Neural progenitor cell (in vitro differentiated cells): ENCODE data around the gene CDK5. TPM values are rescaled to one million over a fixed set of nuclear protein-coding genes. Genes with fewer than 3 reads are reported as not detected.

Source experiments
- DNase-seq: peaks from one replicate; pipeline ENCODE4 v3.0.0-alpha.2; 2016; ENCODE audit warnings: low spot score
- H2AFZ ChIP-seq: fragments of 200-600 bp; sonication (generic); replicated peaks from 2 replicates; pipeline ENCODE4 v1.6.1; 2016; ENCODE audit warnings: antibody characterized with exemption
- H3F3A ChIP-seq: fragments of 200-600 bp; sonication (generic); 2 replicates; pipeline ENCODE4 v1.6.1; 2016; ENCODE audit warnings: antibody characterized with exemption, low read depth
- H3K27ac ChIP-seq: fragments of 200-600 bp; sonication (generic); 2 replicates; pipeline ENCODE4 v1.5.1; 2016; ENCODE audit warnings: mild to moderate bottlenecking
- H3K27me3 ChIP-seq: fragments of 200-600 bp; sonication (generic); 2 replicates; pipeline ENCODE4 v1.6.1; 2016; ENCODE audit warnings: mild to moderate bottlenecking, moderate library complexity
- H3K36me3 ChIP-seq: fragments of 200-600 bp; sonication (generic); 2 replicates; pipeline ENCODE4 v1.5.1; 2016
- H3K4me1 ChIP-seq: fragments of 200-600 bp; sonication (generic); 2 replicates; pipeline ENCODE4 v1.6.1; 2016; ENCODE audit warnings: mixed run types
- H3K4me2 ChIP-seq: fragments of 200-600 bp; sonication (generic); 2 replicates; pipeline ENCODE4 v1.6.1; 2016
- H3K4me3 ChIP-seq: fragments of 200-600 bp; sonication (generic); 2 replicates; pipeline ENCODE4 v1.5.1; 2016
- H3K79me2 ChIP-seq: fragments of 200-600 bp; sonication (generic); 2 replicates; pipeline ENCODE4 v1.6.1; 2016; ENCODE audit warnings: low read depth
- H3K9ac ChIP-seq: fragments of 200-600 bp; sonication (generic); 2 replicates; pipeline ENCODE4 v1.6.1; 2016
- H3K9me3 ChIP-seq: fragments of 200-600 bp; sonication (generic); 2 replicates; pipeline ENCODE4 v1.5.1; 2016; ENCODE audit warnings: low read depth
- H4K20me1 ChIP-seq: fragments of 200-600 bp; sonication (generic); 2 replicates; pipeline ENCODE4 v1.6.1; 2016; ENCODE audit warnings: low read depth
- H3K27ac Mint-ChIP-seq: 3 replicates; pipeline ENCODE4 v1.8.0; 2021; ENCODE audit warnings: mixed read lengths
- H3K27me3 Mint-ChIP-seq: 2 replicates; pipeline ENCODE4 v1.8.0; 2022; ENCODE audit warnings: low read depth, mild to moderate bottlenecking, inconsistent platforms, moderate library complexity, mixed read lengths; ENCODE audit not compliant: insufficient read depth
- H3K36me3 Mint-ChIP-seq: 3 replicates; pipeline ENCODE4 v1.8.0; 2021; ENCODE audit warnings: mixed read lengths
- H3K4me1 Mint-ChIP-seq: 3 replicates; pipeline ENCODE4 v1.8.0; 2021; ENCODE audit warnings: mixed read lengths
- H3K4me3 Mint-ChIP-seq: 3 replicates; pipeline ENCODE4 v1.8.0; 2021; ENCODE audit warnings: mild to moderate bottlenecking, moderate library complexity, mixed read lengths
- H3K9me3 Mint-ChIP-seq: 3 replicates; pipeline ENCODE4 v1.8.0; 2020; ENCODE audit warnings: mixed read lengths
- CTCF ChIP-seq: fragments of 200-600 bp; sonication (generic); IDR thresholded peaks from 2 replicates; pipeline ENCODE4 v1.5.1; 2017; ENCODE audit warnings: antibody characterized with exemption, mild to moderate bottlenecking
- EZH2 ChIP-seq: fragments of 200-600 bp; sonication (generic); IDR thresholded peaks from 2 replicates; pipeline ENCODE4 v1.6.1; 2017; ENCODE audit warnings: antibody characterized with exemption, mild to moderate bottlenecking, moderate library complexity
- EZH2phosphoT487 ChIP-seq: fragments of 200-600 bp; sonication (generic); IDR thresholded peaks from 2 replicates; pipeline ENCODE4 v1.6.1; 2017; ENCODE audit warnings: antibody characterized with exemption
- total RNA-seq: library from RNA; depleted of rRNA; stranded (reverse); fragments of >200 nt; gene quantifications from 2 replicates; pipeline ENCODE4 v1.2.3, GENCODE V29; 2015; ENCODE audit warnings: low replicate concordance

CDK5 gene
- total RNA-seq, 1 donor from 2014 or later = 8.1 TPM

- H3K9me3 ChIP-seq = no peaks in the 10 kb centered on the region
- peaks cover 14% of the 10 kb centered on the region for H3K27me3 Mint-ChIP-seq
- H2AFZ ChIP-seq = no peak overlapping the region
These were observed 6.6 kb downstream of the CDK5 start for GRCh38 chr7:151051108-151051507.

GRCh38 chr7:151048911-151049463 lies 8.7 kb downstream of the CDK5 start:
- Histone ChIP-seq H3K36me3 (no peaks in the 10 kb centered on the region), H3K4me3 (no peak overlapping the region), H4K20me1 (peaks cover 37% of the 10 kb centered on the region), H3K79me2 (no peaks in the 10 kb centered on the region), H3K27me3 (peaks cover 43% of the 10 kb centered on the region), H3K4me1 (no peaks in the 10 kb centered on the region), H3K4me2 (no peak overlapping the region), H3K9me3 (no peaks in the 10 kb centered on the region), H3F3A (peaks cover 7% of the 10 kb centered on the region), H3K9ac (no peak overlapping the region), H3K27ac (no peak overlapping the region), H2AFZ (no peak overlapping the region)
- Mint-ChIP-seq H3K4me1 (no peaks in the 10 kb centered on the region), H3K27me3 (peaks cover 10% of the 10 kb centered on the region), H3K27ac (no peak overlapping the region), H3K9me3 (no peaks in the 10 kb centered on the region), H3K36me3 (peaks cover 5% of the 10 kb centered on the region), H3K4me3 (no peak overlapping the region)
- DNase-seq = no peak
- no peak for TF ChIP-seq CTCF
- no peak for TF ChIP-seq EZH2phosphoT487
- no peak for TF ChIP-seq EZH2

More at GRCh38 chr7:151051108-151051507, 6.6 kb downstream of the CDK5 start:
- H3K9ac ChIP-seq = no peak overlapping the region
- peak; percentile 95 for DNase-seq
- H3K4me3 Mint-ChIP-seq = no peak overlapping the region
- H3K36me3 ChIP-seq = no peaks in the 10 kb centered on the region
- no peak overlapping the region for H3K27ac ChIP-seq
- no peak for TF ChIP-seq CTCF
- peak; percentile 44 for TF ChIP-seq EZH2phosphoT487
- peak; percentile 63 for TF ChIP-seq EZH2
- H3K4me1 Mint-ChIP-seq = peaks cover 2% of the 10 kb centered on the region
- peaks cover 39% of the 10 kb centered on the region for H4K20me1 ChIP-seq
- peaks cover 7% of the 10 kb centered on the region for H3F3A ChIP-seq
- peaks cover 50% of the 10 kb centered on the region for H3K27me3 ChIP-seq
- peaks cover 5% of the 10 kb centered on the region for H3K36me3 Mint-ChIP-seq
- H3K4me1 ChIP-seq = no peaks in the 10 kb centered on the region
- H3K4me3 ChIP-seq = no peak overlapping the region
- peak overlapping the region; percentile 75 for H3K4me2 ChIP-seq
- no peak overlapping the region for H3K27ac Mint-ChIP-seq
- no peaks in the 10 kb centered on the region for H3K9me3 Mint-ChIP-seq
- no peaks in the 10 kb centered on the region for H3K79me2 ChIP-seq

GRCh38 chr7:151047976-151048815 lies 9.5 kb downstream of the CDK5 start, which contains the start of gene ASIC3:
Gene ASIC3 (plus strand): TSS chr7:151048531. CDS start chr7:151048886, 355 bp downstream.
- no peak within 1 kb of the TSS for H3K4me3 Mint-ChIP-seq
- H3K9me3 Mint-ChIP-seq = no peaks in the 10 kb centered on the region
- no peaks in the 10 kb centered on the region for H3K79me2 ChIP-seq
- no peaks in the 10 kb centered on the region for H3K4me1 ChIP-seq
- no peak within 1 kb of the TSS for H3K9ac ChIP-seq
- no peaks in the 10 kb centered on the region for H3K9me3 ChIP-seq
- H4K20me1 ChIP-seq = peaks cover 34% of the 10 kb centered on the region
- peaks cover 5% of the 10 kb centered on the region for H3K36me3 Mint-ChIP-seq
- H3K4me3 ChIP-seq = no peak within 1 kb of the TSS
- no peaks in the 10 kb centered on the region for H3K4me1 Mint-ChIP-seq
- no peak for TF ChIP-seq CTCF
- TF ChIP-seq EZH2phosphoT487 = no peak
- no peak for TF ChIP-seq EZH2
- no peak for DNase-seq
- peaks cover 7% of the 10 kb centered on the region for H3F3A ChIP-seq
- H3K27me3 ChIP-seq = peaks cover 43% of the 10 kb centered on the region
- no peaks in the 10 kb centered on the region for H3K36me3 ChIP-seq
- no peak within 1 kb of the TSS for H3K4me2 ChIP-seq
- H2AFZ ChIP-seq = no peak within 1 kb of the TSS
- no peak within 1 kb of the TSS for H3K27ac Mint-ChIP-seq
- H3K27me3 Mint-ChIP-seq = peaks cover 10% of the 10 kb centered on the region
- H3K27ac ChIP-seq = no peak within 1 kb of the TSS
